ENCODE data around the gene MDM4. TPM values are rescaled to one million over a fixed set of nuclear protein-coding genes. Genes with fewer than 3 reads are reported as not detected.

Gene MDM4
- total RNA-seq, 1 experiment from 2014 or later: 7.7 TPM

- DNase-seq (ENCODE audit: low spot score): no peak
- in situ Hi-C loops (cut with HindIII; ENCODE audit: low sequenced_read_pairs): no loop called here
Observed at GRCh38 chr1:204592246-204592948, 76.2 kb downstream of the MDM4 start.

- no peak for DNase-seq (ENCODE audit: low spot score)
- in situ Hi-C loops (cut with HindIII; ENCODE audit: low sequenced_read_pairs): no loop called here
Observed at GRCh38 chr1:204598319-204598969, 82.2 kb downstream of the MDM4 start.

GRCh38 chr1:204599098-204599497, 82.9 kb downstream of the MDM4 start:
- in situ Hi-C loops (cut with HindIII; ENCODE audit: low sequenced_read_pairs): no loop called here
- DNase-seq (ENCODE audit: low spot score): no peak

- DNase-seq (ENCODE audit: low spot score): no peak
- in situ Hi-C loops (cut with HindIII; ENCODE audit: low sequenced_read_pairs): no loop called here
Observed at GRCh38 chr1:204599596-204599995, 83.4 kb downstream of the MDM4 start.

GRCh38 chr1:204600203-204600602, 84.0 kb downstream of the MDM4 start:
- in situ Hi-C loops (cut with HindIII; ENCODE audit: low sequenced_read_pairs): no loop called here
- no peak for DNase-seq (ENCODE audit: low spot score)

GRCh38 chr1:204600968-204601367, 84.8 kb downstream of the MDM4 start:
- in situ Hi-C loops (cut with HindIII; ENCODE audit: low sequenced_read_pairs): no loop called here
- no peak for DNase-seq (ENCODE audit: low spot score)

GRCh38 chr1:204602111-204602579, 85.9 kb downstream of the MDM4 start:
- no peak for DNase-seq (ENCODE audit: low spot score)
- in situ Hi-C loops (cut with HindIII; ENCODE audit: low sequenced_read_pairs): no loop called here

GRCh38 chr1:204602871-204603542, 86.8 kb downstream of the MDM4 start:
- no peak for DNase-seq (ENCODE audit: low spot score)
- in situ Hi-C loops (cut with HindIII; ENCODE audit: low sequenced_read_pairs): no loop called here

GRCh38 chr1:204605791-204606190, 89.6 kb downstream of the MDM4 start:
- DNase-seq (ENCODE audit: low spot score): no peak
- in situ Hi-C loops (cut with HindIII; ENCODE audit: low sequenced_read_pairs): no loop called here

Other genes with a start within 250 kb of the MDM4 start
- gene PLEKHA6, start 156.5 kb upstream of the MDM4 start, total RNA-seq (2014; rRNA removed; shearing (Covaris generic)): not detected in 2 replicates
- gene PPP1R15B, start 104.6 kb upstream of the MDM4 start, total RNA-seq (2014; rRNA removed; shearing (Covaris generic)): 16.4 and 30.7 TPM in 2 replicates
- 22.1 and 23.6 TPM in 2 replicates for gene PIK3C2B, start 21.6 kb upstream of the MDM4 start, total RNA-seq (2014; rRNA removed; shearing (Covaris generic))
- 0.12 and 0.44 TPM in 2 replicates for gene LRRN2, start 169.3 kb downstream of the MDM4 start, total RNA-seq (2014; rRNA removed; shearing (Covaris generic))

Data from G401 (cell line).